B cell (primary cell): Measurements from ENCODE around the gene ADH7.
"Not testable (repeated sequence)": the region's sequence is repeated elsewhere in the genome, so short reads cannot be mapped to it uniquely, and the experiment has no call there.

ENCODE experiments used
- CTCF ChIP-seq: fragments of 200-600 bp; IDR thresholded peaks from one replicate; pipeline ENCODE4 v1.8.0; 2022; ENCODE audit warnings: antibody characterized with exemption, mild to moderate bottlenecking
- EZH2 ChIP-seq: IDR thresholded peaks from 2 replicates; pipeline ENCODE4 v1.6.1; 2012; ENCODE audit warnings: borderline replicate concordance, low read depth, mild to moderate bottlenecking, moderate library complexity, low read length; ENCODE audit not compliant: insufficient read depth, poor library complexity, severe bottlenecking

GRCh38 chr4:99415762-99416161 is 19.4 kb downstream of the ADH7 start:
- TF ChIP-seq CTCF, EZH2: not testable (repeated sequence)
